HepG2 (cell line): ENCODE results near the gene PTGDS. TPM values are rescaled to one million over a fixed set of nuclear protein-coding genes. Genes with fewer than 3 reads are reported as not detected.

Source experiments
- ARNT2 ChIP-seq: sonication (generic); formaldehyde crosslinking; IDR thresholded peaks from 2 replicates; pipeline ENCODE4 v1.8.0; 2022; ENCODE audit warnings: mild to moderate bottlenecking, low read depth, missing genetic modification reagents, moderate library complexity
- BRD4 ChIP-seq: sonication (generic); formaldehyde crosslinking; IDR thresholded peaks from 2 replicates; pipeline ENCODE4 v1.4.0; 2020; ENCODE audit warnings: missing genetic modification reagents
- CREB1 ChIP-seq, 2 experiments: fragments of 450-650 bp in 1 of 2; IDR thresholded peaks; 2 replicates each; pipeline ENCODE4 v1.6.1; 2016 to 2017; ENCODE audit warnings: control low read depth in 1 of 2, mild to moderate bottlenecking in 1 of 2, missing compliant biosample characterization in 1 of 2, missing genetic modification characterization in 1 of 2
- HNRNPL ChIP-seq: fragments of 200-400 bp; formaldehyde crosslinking; IDR thresholded peaks from 2 replicates; pipeline ENCODE4 v1.6.1; 2017; ENCODE audit warnings: mild to moderate bottlenecking, low read depth, low read length
- MXI1 ChIP-seq: IDR thresholded peaks from 3 replicates; pipeline ENCODE4 v1.6.1; 2012; ENCODE audit warnings: low read depth, low read length, inconsistent platforms, borderline replicate concordance
- STAG1 ChIP-seq: sonication (generic); formaldehyde crosslinking; IDR thresholded peaks from 2 replicates; pipeline ENCODE4 v1.4.0; 2020; ENCODE audit warnings: missing genetic modification reagents
- ZNF10 ChIP-seq: sonication (generic); formaldehyde crosslinking; IDR thresholded peaks from 2 replicates; pipeline ENCODE4 v1.4.0; 2020; ENCODE audit warnings: mild to moderate bottlenecking, low read depth, missing genetic modification reagents, borderline replicate concordance
- ZNF143 ChIP-seq: sonication (generic); formaldehyde crosslinking; IDR thresholded peaks from 2 replicates; pipeline ENCODE4 v1.4.0; 2020; ENCODE audit warnings: missing genetic modification reagents
- ZNF232 ChIP-seq: sonication (generic); formaldehyde crosslinking; IDR thresholded peaks from 2 replicates; pipeline ENCODE4 v1.4.0; 2020; ENCODE audit warnings: missing genetic modification reagents, borderline replicate concordance
- ZNF446 ChIP-seq: sonication (generic); formaldehyde crosslinking; IDR thresholded peaks from 2 replicates; pipeline ENCODE4 v1.5.0; 2020; ENCODE audit warnings: mild to moderate bottlenecking, missing genetic modification reagents
- ZNF569 ChIP-seq: sonication (generic); formaldehyde crosslinking; IDR thresholded peaks from 2 replicates; pipeline ENCODE4 v1.5.0; 2020; ENCODE audit warnings: mild to moderate bottlenecking, missing genetic modification reagents, moderate library complexity, borderline replicate concordance
- ZNF580 ChIP-seq: IDR thresholded peaks from 2 replicates; pipeline ENCODE4 v1.6.1; 2016; ENCODE audit warnings: low read depth, borderline replicate concordance
- ZSCAN12 ChIP-seq: sonication (generic); formaldehyde crosslinking; IDR thresholded peaks from 2 replicates; pipeline ENCODE4 v1.9.0; 2021; ENCODE audit warnings: mild to moderate bottlenecking, missing genetic modification reagents
- ZSCAN31 ChIP-seq: sonication (generic); formaldehyde crosslinking; IDR thresholded peaks from 2 replicates; pipeline ENCODE4 v1.5.0; 2020; ENCODE audit warnings: low read depth, mild to moderate bottlenecking, missing genetic modification reagents
- polyA plus RNA-seq, 8 experiments: library from polyadenylated mRNA; depleted of rRNA in 3 of 8; stranded (reverse) in 7 of 8; unstranded in 1 of 8; fragments of >200 nt; fragmentation: Illumina TruSeq in 4 of 8; extraction: Trizol in 4 of 8; gene quantifications; 2 replicates each; pipeline versions ENCODE4 v1.2.1 to v1.2.3, GENCODE V29; 2011 to 2016; ENCODE audit warnings: low read depth in 4 of 8, missing spikeins in 1 of 8, mixed read lengths in 1 of 8; ENCODE audit not compliant: insufficient read depth in 1 of 8
- total RNA-seq, 5 experiments: library from RNA; depleted of rRNA; stranded (reverse); fragments of >200 nt; fragmentation: Illumina TruSeq; extraction: Trizol; gene quantifications; 2 replicates each; pipeline ENCODE4 v1.2.3, GENCODE V29; 2016; ENCODE audit warnings: low read depth in 1 of 5
- TF ChIP-seq, protein P1 (sequence below): sonication (generic); formaldehyde crosslinking; IDR thresholded peaks from 2 replicates; pipeline ENCODE4 v1.5.0; 2020; ENCODE audit warnings: mild to moderate bottlenecking, missing genetic modification reagents, borderline replicate concordance
- TF ChIP-seq, protein P2 (sequence below): IDR thresholded peaks from 2 replicates; pipeline ENCODE4 v1.6.1; 2016; ENCODE audit warnings: mild to moderate bottlenecking, missing biosample characterization, missing genetic modification reagents
- TF ChIP-seq, protein P3 (sequence below): sonication (generic); formaldehyde crosslinking; IDR thresholded peaks from 2 replicates; pipeline ENCODE4 v1.4.0; 2020; ENCODE audit warnings: missing genetic modification reagents, low read depth, mild to moderate bottlenecking, borderline replicate concordance

PTGDS gene
- total and polyA plus RNA-seq, 2 of the 13 experiments (the other 11 are each of a cell fraction or from before 2014, with no cell fraction given): 0.33 to 0.50 TPM

- TF ChIP-seq, protein P1, sequence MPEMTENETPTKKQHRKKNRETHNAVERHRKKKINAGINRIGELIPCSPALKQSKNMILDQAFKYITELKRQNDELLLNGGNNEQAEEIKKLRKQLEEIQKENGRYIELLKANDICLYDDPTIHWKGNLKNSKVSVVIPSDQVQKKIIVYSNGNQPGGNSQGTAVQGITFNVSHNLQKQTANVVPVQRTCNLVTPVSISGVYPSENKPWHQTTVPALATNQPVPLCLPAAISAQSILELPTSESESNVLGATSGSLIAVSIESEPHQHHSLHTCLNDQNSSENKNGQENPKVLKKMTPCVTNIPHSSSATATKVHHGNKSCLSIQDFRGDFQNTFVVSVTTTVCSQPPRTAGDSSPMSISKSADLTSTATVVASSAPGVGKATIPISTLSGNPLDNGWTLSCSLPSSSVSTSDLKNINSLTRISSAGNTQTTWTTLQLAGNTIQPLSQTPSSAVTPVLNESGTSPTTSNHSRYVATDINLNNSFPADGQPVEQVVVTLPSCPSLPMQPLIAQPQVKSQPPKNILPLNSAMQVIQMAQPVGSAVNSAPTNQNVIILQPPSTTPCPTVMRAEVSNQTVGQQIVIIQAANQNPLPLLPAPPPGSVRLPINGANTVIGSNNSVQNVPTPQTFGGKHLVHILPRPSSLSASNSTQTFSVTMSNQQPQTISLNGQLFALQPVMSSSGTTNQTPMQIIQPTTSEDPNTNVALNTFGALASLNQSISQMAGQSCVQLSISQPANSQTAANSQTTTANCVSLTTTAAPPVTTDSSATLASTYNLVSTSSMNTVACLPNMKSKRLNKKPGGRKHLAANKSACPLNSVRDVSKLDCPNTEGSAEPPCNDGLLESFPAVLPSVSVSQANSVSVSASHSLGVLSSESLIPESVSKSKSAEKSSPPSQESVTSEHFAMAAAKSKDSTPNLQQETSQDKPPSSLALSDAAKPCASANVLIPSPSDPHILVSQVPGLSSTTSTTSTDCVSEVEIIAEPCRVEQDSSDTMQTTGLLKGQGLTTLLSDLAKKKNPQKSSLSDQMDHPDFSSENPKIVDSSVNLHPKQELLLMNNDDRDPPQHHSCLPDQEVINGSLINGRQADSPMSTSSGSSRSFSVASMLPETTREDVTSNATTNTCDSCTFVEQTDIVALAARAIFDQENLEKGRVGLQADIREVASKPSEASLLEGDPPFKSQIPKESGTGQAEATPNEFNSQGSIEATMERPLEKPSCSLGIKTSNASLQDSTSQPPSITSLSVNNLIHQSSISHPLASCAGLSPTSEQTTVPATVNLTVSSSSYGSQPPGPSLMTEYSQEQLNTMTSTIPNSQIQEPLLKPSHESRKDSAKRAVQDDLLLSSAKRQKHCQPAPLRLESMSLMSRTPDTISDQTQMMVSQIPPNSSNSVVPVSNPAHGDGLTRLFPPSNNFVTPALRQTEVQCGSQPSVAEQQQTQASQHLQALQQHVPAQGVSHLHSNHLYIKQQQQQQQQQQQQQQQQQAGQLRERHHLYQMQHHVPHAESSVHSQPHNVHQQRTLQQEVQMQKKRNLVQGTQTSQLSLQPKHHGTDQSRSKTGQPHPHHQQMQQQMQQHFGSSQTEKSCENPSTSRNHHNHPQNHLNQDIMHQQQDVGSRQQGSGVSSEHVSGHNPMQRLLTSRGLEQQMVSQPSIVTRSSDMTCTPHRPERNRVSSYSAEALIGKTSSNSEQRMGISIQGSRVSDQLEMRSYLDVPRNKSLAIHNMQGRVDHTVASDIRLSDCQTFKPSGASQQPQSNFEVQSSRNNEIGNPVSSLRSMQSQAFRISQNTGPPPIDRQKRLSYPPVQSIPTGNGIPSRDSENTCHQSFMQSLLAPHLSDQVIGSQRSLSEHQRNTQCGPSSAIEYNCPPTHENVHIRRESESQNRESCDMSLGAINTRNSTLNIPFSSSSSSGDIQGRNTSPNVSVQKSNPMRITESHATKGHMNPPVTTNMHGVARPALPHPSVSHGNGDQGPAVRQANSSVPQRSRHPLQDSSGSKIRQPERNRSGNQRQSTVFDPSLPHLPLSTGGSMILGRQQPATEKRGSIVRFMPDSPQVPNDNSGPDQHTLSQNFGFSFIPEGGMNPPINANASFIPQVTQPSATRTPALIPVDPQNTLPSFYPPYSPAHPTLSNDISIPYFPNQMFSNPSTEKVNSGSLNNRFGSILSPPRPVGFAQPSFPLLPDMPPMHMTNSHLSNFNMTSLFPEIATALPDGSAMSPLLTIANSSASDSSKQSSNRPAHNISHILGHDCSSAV: 0 out of 2 replicates have a peak, but pooled peaks have one; percentile 29
- no peak for TF ChIP-seq STAG1 (CRISPR knock-in tag)
- TF ChIP-seq BRD4: no peak
- 0 out of 3 replicates have a peak, but pooled peaks have one; percentile 19 for TF ChIP-seq MXI1
- TF ChIP-seq ARNT2 (CRISPR knock-in tag): 0 out of 2 replicates have a peak, but pooled peaks have one; percentile 14
- TF ChIP-seq, protein P2, sequence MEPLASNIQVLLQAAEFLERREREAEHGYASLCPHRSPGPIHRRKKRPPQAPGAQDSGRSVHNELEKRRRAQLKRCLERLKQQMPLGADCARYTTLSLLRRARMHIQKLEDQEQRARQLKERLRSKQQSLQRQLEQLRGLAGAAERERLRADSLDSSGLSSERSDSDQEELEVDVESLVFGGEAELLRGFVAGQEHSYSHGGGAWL (CRISPR knock-in tag): peak; percentile 50; the same call in 1 of the 2 replicates
- 0 out of 2 replicates have a peak, but pooled peaks have one; percentile 42 for TF ChIP-seq HNRNPL
- TF ChIP-seq ZSCAN12 (CRISPR knock-in tag): 0 out of 2 replicates have a peak, but pooled peaks have one; percentile 16
- TF ChIP-seq ZNF580 (CRISPR knock-in tag): peak; percentile 33; the same call in 1 of the 2 replicates
- peak; percentile 37; the same call in 1 of the 2 replicates for TF ChIP-seq ZSCAN31 (CRISPR knock-in tag)
- TF ChIP-seq, protein P3, sequence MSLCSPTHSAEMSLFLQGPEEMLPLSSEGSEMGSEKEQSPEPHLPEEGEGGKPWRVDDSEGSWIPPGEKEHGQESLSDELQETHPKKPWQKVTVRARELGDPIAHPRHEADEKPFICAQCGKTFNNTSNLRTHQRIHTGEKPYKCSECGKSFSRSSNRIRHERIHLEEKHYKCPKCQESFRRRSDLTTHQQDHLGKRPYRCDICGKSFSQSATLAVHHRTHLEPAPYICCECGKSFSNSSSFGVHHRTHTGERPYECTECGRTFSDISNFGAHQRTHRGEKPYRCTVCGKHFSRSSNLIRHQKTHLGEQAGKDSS (CRISPR knock-in tag): no peak
- TF ChIP-seq CREB1 (IDR thresholded peaks at IDR 0.05): no peak
- no peak for TF ChIP-seq CREB1 (CRISPR knock-in tag; IDR thresholded peaks at IDR 0.05)
- no peak for TF ChIP-seq ZNF569 (CRISPR knock-in tag)
- no peak for TF ChIP-seq ZNF10 (CRISPR knock-in tag)
- 0 out of 2 replicates have a peak, but pooled peaks have one; percentile 70 for TF ChIP-seq ZNF446 (CRISPR knock-in tag)
- 0 out of 2 replicates have a peak, but pooled peaks have one; percentile 30 for TF ChIP-seq ZNF232 (CRISPR knock-in tag)
- 0 out of 2 replicates have a peak, but pooled peaks have one; percentile 23 for TF ChIP-seq ZNF143 (CRISPR knock-in tag)
Measured at GRCh38 chr9:137028263-137029057, 51.2 kb downstream of the PTGDS start (continued).
